Colonic mucosa (tissue), 4 donors: ENCODE results near the gene SORCS3. TPM values are rescaled to one million over a fixed set of nuclear protein-coding genes. Genes with fewer than 3 reads are reported as not detected.

Source experiments
- DNase-seq: peaks from one replicate; pipeline ENCODE4 v3.0.0-alpha.2; 2020
- H3K27ac ChIP-seq: fragments of 200-600 bp; one replicate; pipeline ENCODE4 v1.8.0; 2021
- H3K27me3 ChIP-seq: fragments of 200-600 bp; one replicate; pipeline ENCODE4 v1.8.0; 2021
- H3K36me3 ChIP-seq: fragments of 200-600 bp; one replicate; pipeline ENCODE4 v1.8.0; 2021
- H3K4me1 ChIP-seq: fragments of 200-600 bp; one replicate; pipeline ENCODE4 v1.8.0; 2021; ENCODE audit warnings: mild to moderate bottlenecking
- H3K4me3 ChIP-seq: fragments of 200-600 bp; one replicate; pipeline ENCODE4 v1.8.0; 2021
- H3K9ac ChIP-seq, 2 donors: one replicate each; pipeline ENCODE4 v1.7.0; 2013; ENCODE audit warnings: control low read depth in 2 of 2, low read depth in 2 of 2, low read length in 2 of 2
- H3K9me3 ChIP-seq: fragments of 200-600 bp; one replicate; pipeline ENCODE4 v1.8.0; 2021
- CTCF ChIP-seq: fragments of 200-600 bp; IDR thresholded peaks from one replicate; pipeline ENCODE4 v1.8.0; 2022; ENCODE audit warnings: antibody characterized with exemption, mild to moderate bottlenecking
- intact Hi-C: fragments of 100-400 bp; cut with DNase I; formaldehyde crosslinking; loops from one replicate; pipeline ENCODE4 v1.14.1; 2022
- total RNA-seq, 2 donors: library from RNA; stranded (reverse); fragmentation: NEBNext Ultra II Directional in 1 of 2; extraction: Animal tissue kit (Norgen Biotek cat#: 25700) in 1 of 2; gene quantifications; one replicate each; pipeline ENCODE4 v1.2.1, GENCODE V29; 2021
- donor health status: healthy.
- donor health status: DM: no; HTN: no; CAD: no.
- donor health status: DM: no; HTN: no; CAD: no.

Gene SORCS3
- total RNA-seq, 2 donors from 2014 or later, result 0.08 TPM; not detected in 1

- Histone ChIP-seq H3K9me3 (no peaks in the 10 kb centered on the region), H3K4me3 (no peak overlapping the region), H3K4me1 (no peaks in the 10 kb centered on the region), H3K36me3 (no peaks in the 10 kb centered on the region), H3K9ac (no peak overlapping the region), H3K27ac (no peak overlapping the region), H3K27me3 (no peaks in the 10 kb centered on the region)
- DNase-seq, result no peak
- TF ChIP-seq CTCF, result no peak
- intact Hi-C loops, result no loop called here
These were observed 27.7 kb upstream of the SORCS3 start for GRCh38 chr10:104613406-104613805.

- H3K9me3 ChIP-seq, result no peaks in the 10 kb centered on the region
- H3K4me1 ChIP-seq, result no peaks in the 10 kb centered on the region
- H3K27ac ChIP-seq, result no peak overlapping the region
- no peak overlapping the region for H3K4me3 ChIP-seq
- peak; percentile 24 for DNase-seq
- H3K36me3 ChIP-seq, result no peaks in the 10 kb centered on the region
- intact Hi-C loops, result no loop called here
- no peaks in the 10 kb centered on the region for H3K27me3 ChIP-seq
- peak; percentile 20 for TF ChIP-seq CTCF
- H3K9ac ChIP-seq, result no peak overlapping the region
These were observed 26.8 kb upstream of the SORCS3 start for GRCh38 chr10:104614245-104614831.

- TF ChIP-seq CTCF, result no peak
- Histone ChIP-seq H3K4me1 (no peaks in the 10 kb centered on the region), H3K4me3 (no peak overlapping the region), H3K27me3 (no peaks in the 10 kb centered on the region), H3K27ac (no peak overlapping the region), H3K36me3 (no peaks in the 10 kb centered on the region), H3K9me3 (no peaks in the 10 kb centered on the region), H3K9ac (no peak overlapping the region)
- intact Hi-C loops, result no loop called here
- no peak for DNase-seq
These were observed 26.0 kb upstream of the SORCS3 start for GRCh38 chr10:104615136-104615535.

DNA sequence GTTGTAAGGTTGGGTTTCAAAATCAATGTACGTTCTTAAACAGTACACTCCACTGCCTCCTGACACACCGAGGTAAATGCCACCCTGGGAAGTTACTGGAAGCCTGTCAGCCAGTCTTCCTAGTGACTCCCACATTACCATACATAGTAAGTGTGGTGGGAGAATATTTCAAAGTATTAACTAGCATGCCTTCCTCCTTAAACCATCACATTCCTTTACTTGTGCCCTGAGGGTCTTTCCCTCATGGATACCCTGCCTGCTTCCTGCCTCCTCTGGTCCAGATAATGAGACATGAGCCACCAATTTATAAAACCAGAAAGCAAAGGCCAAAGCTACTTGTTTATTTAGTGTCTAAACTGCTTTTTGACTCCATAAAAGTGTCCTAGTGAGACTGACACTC, 23.3 kb upstream of the SORCS3 start:
- Histone ChIP-seq H3K27me3 (no peaks in the 10 kb centered on the region), H3K27ac (no peak overlapping the region), H3K9ac (no peak overlapping the region), H3K9me3 (no peaks in the 10 kb centered on the region), H3K4me3 (no peak overlapping the region), H3K4me1 (no peaks in the 10 kb centered on the region), H3K36me3 (no peaks in the 10 kb centered on the region)
- intact Hi-C loops, result no loop called here
- no peak for DNase-seq
- no peak for TF ChIP-seq CTCF

- Histone ChIP-seq H3K4me3 (no peak overlapping the region), H3K36me3 (no peaks in the 10 kb centered on the region), H3K9ac (no peak overlapping the region), H3K27ac (no peak overlapping the region), H3K9me3 (no peaks in the 10 kb centered on the region), H3K4me1 (no peaks in the 10 kb centered on the region), H3K27me3 (no peaks in the 10 kb centered on the region)
- DNase-seq, result no peak
- intact Hi-C loops, result no loop called here
- no peak for TF ChIP-seq CTCF
These were observed 18.9 kb upstream of the SORCS3 start for GRCh38 chr10:104622175-104622574.
